HG03103 (cell line): ENCODE measurements around the gene SPATS2L.

Source experiments
- ATAC-seq: cut with Tn5 transposase; IDR thresholded peaks from one replicate; pipeline ENCODE4 v1.9.1; 2021; ENCODE audit warnings: low read depth; ENCODE audit not compliant: unreplicated experiment

The SPATS2L gene

GRCh38 chr2:200486529-200486928 lies 180.0 kb downstream of the SPATS2L start:
- ATAC-seq: no peak

DNA sequence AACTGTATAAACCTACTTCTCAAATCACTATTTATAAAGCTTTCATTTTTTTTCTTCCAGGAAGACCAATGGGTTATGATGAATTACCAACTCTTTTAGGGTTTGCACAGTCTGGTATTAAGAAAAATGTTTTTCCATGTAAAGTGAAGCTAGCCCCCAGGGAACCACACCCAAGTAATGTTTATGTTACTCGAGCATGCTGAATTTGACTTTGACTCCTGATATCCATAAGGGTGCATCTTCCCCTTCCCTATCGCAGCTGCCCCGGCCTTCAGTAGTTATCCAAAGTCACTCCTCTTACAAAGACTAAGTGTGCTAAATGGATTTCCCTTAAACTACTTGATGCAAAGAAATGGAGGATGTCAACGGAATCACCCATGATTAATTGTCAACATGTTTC lies 181.7 kb downstream of the SPATS2L start:
- ATAC-seq: no peak

- ATAC-seq: no peak
Measured at GRCh38 chr2:200490001-200490400, 183.5 kb downstream of the SPATS2L start.

GRCh38 chr2:200492656-200493055 lies 186.2 kb downstream of the SPATS2L start:
- no peak for ATAC-seq

DNA sequence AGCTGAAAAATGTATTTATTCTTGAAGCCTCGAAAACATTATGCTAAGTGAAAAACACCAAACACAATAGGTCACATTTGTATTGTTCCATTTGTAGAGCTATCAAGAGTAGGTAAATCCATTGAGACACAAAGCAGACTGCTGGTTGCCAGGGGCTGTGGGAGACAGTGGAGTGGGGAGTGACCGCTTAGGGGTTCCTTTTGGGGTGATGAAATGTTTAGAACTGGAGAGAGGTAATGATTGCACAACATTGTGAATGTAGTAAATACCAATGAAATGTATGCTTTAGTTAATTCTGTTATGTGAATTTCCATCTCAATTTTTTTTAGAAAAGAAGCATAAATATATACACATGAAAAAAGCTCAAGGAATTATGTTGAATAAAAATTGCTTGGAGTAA lies 187.6 kb downstream of the SPATS2L start:
- no peak for ATAC-seq

GRCh38 chr2:200496696-200497095 lies 190.2 kb downstream of the SPATS2L start:
- ATAC-seq: no peak

- ATAC-seq: no peak
Measured at GRCh38 chr2:200498402-200499162, 192.1 kb downstream of the SPATS2L start.

- no peak for ATAC-seq
Measured at GRCh38 chr2:200502196-200502595, 195.7 kb downstream of the SPATS2L start.

- no peak for ATAC-seq
Measured at GRCh38 chr2:200506679-200507078, 200.2 kb downstream of the SPATS2L start.

GRCh38 chr2:200507179-200507578 lies 200.7 kb downstream of the SPATS2L start:
- no peak for ATAC-seq

DNA sequence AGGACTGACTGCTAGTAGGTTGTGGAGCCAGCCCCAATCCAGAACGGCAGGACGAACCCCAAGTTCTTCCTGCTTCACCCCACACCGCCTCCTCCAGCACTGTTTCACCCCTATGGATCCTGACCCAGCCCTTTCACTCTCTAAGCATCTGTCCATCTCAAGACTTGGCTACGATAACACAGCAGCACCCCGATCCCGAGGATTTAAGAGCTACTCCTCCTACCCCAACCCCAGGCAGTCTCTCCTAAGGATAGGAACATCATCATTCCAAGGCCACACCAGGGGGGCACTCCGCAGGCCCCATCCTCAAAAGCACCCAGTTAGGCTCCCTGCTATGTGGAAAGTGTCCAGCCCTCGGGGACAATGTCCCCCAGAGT lies 202.7 kb downstream of the SPATS2L start:
- no peak for ATAC-seq

GRCh38 chr2:200509612-200510433 lies 203.3 kb downstream of the SPATS2L start, which contains the start of gene KCTD18:
Gene KCTD18 (minus strand): TSS chr2:200510068. CDS start chr2:200507016, 3,052 bp downstream.
- peak; percentile 99 for ATAC-seq

DNA sequence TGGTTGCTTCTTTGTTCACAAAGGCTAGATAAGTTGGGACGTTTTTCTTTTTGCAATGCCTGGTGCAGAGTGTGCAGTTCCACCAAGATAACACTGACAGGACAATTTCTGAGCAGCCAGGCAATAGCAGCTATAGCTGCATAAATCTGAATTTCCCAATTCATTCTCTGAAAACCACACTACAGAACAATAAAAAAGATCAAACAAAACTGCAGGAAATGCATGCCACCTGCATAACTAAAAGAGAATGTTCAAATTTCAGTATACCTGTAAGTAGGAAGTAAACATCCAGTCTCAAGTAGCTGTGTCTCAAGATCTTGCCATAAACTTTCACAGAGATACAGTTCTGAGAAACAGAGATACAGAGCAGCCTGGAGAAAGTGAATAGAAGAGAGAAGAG lies 208.7 kb downstream of the SPATS2L start:
- no peak for ATAC-seq

DNA sequence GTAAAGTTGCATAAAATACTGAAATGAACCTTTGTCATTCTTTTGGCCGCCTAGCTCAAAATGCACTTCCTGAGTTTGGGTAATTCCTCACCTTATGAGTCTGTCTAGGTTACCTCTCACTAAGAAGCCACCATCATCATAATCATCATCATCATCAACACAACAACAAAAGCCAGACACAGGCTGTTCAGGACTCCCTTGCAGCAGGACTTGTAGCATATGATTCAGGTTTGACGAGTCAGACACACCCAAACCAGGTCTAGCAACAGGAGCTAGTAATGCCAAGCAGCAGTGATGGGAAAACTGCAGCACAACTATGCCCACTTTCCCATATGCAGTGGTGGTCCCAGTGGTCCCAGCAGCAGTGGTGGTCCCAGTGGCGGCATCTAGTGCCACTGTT lies 216.7 kb downstream of the SPATS2L start:
- no peak for ATAC-seq

GRCh38 chr2:200523604-200524003 lies 217.1 kb downstream of the SPATS2L start:
- no peak for ATAC-seq

- ATAC-seq: no peak
Measured at GRCh38 chr2:200525066-200525465, 218.6 kb downstream of the SPATS2L start.

DNA sequence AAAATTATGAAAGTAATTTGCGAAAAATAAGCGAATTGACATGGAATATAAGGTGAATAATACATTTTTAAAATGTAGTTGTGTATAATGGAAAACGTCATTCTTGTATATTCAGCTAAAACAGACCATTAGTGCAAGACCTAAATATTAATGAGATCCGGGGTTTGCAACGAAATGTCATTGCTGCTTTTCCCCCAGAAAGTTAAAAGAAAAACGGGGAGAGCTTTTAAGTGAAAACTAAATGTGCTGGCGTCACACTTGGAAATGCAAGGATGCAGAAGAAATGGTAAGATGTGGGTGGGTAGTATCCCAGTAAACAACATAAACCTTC lies 219.0 kb downstream of the SPATS2L start:
- no peak for ATAC-seq

- peak; percentile 100 for ATAC-seq
Measured at GRCh38 chr2:200525882-200526651, 219.6 kb downstream of the SPATS2L start, which contains the start of gene SGO2. Gene SGO2 (plus strand): TSS chr2:200526207. CDS start chr2:200532976, 6,769 bp downstream.

DNA sequence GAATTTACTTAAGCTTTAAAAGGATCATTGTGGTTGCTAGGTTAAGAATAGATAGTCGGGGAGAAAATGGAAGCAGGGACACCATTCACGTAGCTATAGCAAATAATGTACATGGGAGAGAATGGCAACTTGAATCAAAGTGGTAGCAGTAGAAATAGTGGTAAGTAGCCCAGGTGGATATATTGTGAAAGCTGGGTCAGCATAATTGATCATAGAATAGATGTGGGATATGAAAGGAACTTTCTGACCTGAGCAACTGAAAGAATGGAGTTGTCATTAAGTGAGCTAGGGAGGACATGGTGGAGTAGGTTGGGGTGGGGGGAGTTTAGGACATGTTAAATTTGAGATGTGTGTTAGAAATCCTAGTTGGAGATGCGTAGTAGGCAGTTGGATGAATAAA lies 221.7 kb downstream of the SPATS2L start:
- ATAC-seq: no peak
